ENCODE data around the gene ELK1. TPM values are rescaled to one million over a fixed set of nuclear protein-coding genes. Genes with fewer than 3 reads are reported as not detected.

Gene ELK1
- total and polyA plus RNA-seq, 2 of the 4 experiments (the other 2 are of a cell fraction), result 10.0 to 24.3 TPM

GRCh38 chrX:47629419-47630200, 20.8 kb downstream of the ELK1 start, which contains the start of gene CFP (continued):
- no peak for TF ChIP-seq NFE2L2 (IDR thresholded peaks at IDR 0.05; ENCODE audit: low read depth, low read length)
- no peak for TF ChIP-seq POLR2A (IDR thresholded peaks at IDR 0.05; ENCODE audit: low read depth, low read length)

GRCh38 chrX:47628982-47629381, 21.4 kb downstream of the ELK1 start:
- Histone ChIP-seq H3K4ac (ENCODE audit: low read depth, low read length) (no peak overlapping the region), H3K27ac (ENCODE audit: insufficient read depth, low read length) (no peak overlapping the region), H2BK15ac (ENCODE audit: low read depth, low read length) (no peak overlapping the region), H3K36me3 (ENCODE audit: control insufficient read depth, insufficient read depth, low read length) (no peaks in the 10 kb centered on the region; the same call in 1 of the 2 replicates), H3K4me3 (ENCODE audit: insufficient read depth, low read depth, low read length) (no peak overlapping the region), H3K56ac (ENCODE audit: extremely low read depth, insufficient read depth, low read length) (no peak overlapping the region), H3K4me2 (ENCODE audit: low read depth, low read length) (no peak overlapping the region), H3K14ac (replicated peaks; ENCODE audit: low read depth, low read length) (no peak overlapping the region), H3K9ac (ENCODE audit: low read depth, low read length) (no peak overlapping the region), H2AK9ac (replicated peaks; ENCODE audit: low read depth, low read length, poor library complexity) (no peak overlapping the region), H2BK120ac (ENCODE audit: low read depth, low read length) (no peak overlapping the region), H3K9me3 (ENCODE audit: control insufficient read depth, insufficient read depth, low read length) (no peaks in the 10 kb centered on the region), H4K5ac (ENCODE audit: low read depth, low read length) (no peak overlapping the region), H3K27me3 (ENCODE audit: control insufficient read depth, insufficient read depth, low read length) (no peaks in the 10 kb centered on the region; the same call in 1 of the 2 replicates), H3K4me1 (ENCODE audit: control insufficient read depth, insufficient read depth, low read length) (no peaks in the 10 kb centered on the region), H3K18ac (ENCODE audit: low read depth, low read length) (no peak overlapping the region), H4K8ac (ENCODE audit: low read depth in 2 of 2, low read length in 2 of 2) (no peak overlapping the region), H3K23ac (ENCODE audit: low read depth, low read length) (no peak overlapping the region), H4K20me1 (ENCODE audit: insufficient read depth, low read length) (no peaks in the 10 kb centered on the region; the same call in 1 of the 2 replicates), H2AK5ac (ENCODE audit: low read depth, low read length) (no peak overlapping the region), H3K79me1 (ENCODE audit: low read depth in 1 of 2, low read length in 2 of 2) (no peaks in the 10 kb centered on the region), H2BK5ac (ENCODE audit: low read depth, low read length, poor library complexity, severe bottlenecking) (no peak overlapping the region), H4K91ac (ENCODE audit: insufficient read depth, low read depth, low read length) (no peak overlapping the region), H3K9me1 (ENCODE audit: insufficient read depth, low read length) (no peaks in the 10 kb centered on the region), H2BK20ac (ENCODE audit: low read depth, low read length) (no peak overlapping the region), H2AFZ (replicated peaks; ENCODE audit: low read length, poor library complexity) (no peak overlapping the region)
- DNase-seq (no peak), ATAC-seq (ENCODE audit: low read depth) (no peak)
- BruUV-seq (replicated peaks), result no TSS peak
- ChIA-PET CTCF (no interaction called here), POLR2A (ENCODE audit: unreplicated experiment) (no interaction called here)
- dilution Hi-C loops (cut with HindIII; ENCODE audit: low sequenced_read_pairs, unreplicated experiment), result no loop called here
- intact Hi-C loops (cut with micrococcal nuclease), result no loop called here
- in situ Hi-C loops (cut with MboI; ENCODE audit: low sequenced_read_pairs), result loop anchor here (25.0 kb wide), 1 partner anchor 417 kb away; the partner anchor contains the start of gene CDK16
- WGBS, 2 experiments (ENCODE audit: extremely low coverage in 2 of 2, insufficient read length in 1 of 2), result no CpG with 5 or more reads among the region's 1 CpG
- TF ChIP-seq ELK1 (IDR thresholded peaks at IDR 0.05; ENCODE audit: borderline replicate concordance, low read depth, low read length), result no peak
- no peak for TF ChIP-seq CTCF (conservative IDR thresholded peaks at IDR 0.05; ENCODE audit: low read depth, low read length)

Data from IMR-90 (cell line).